CD4-positive, alpha-beta T cell treated with Interleukin-4 for 1 hour (primary cell): ENCODE measurements around the gene RBM44.
"Not testable (repeated sequence)": the region's sequence is repeated elsewhere in the genome, so short reads cannot be mapped to it uniquely, and the experiment has no call there.

ENCODE experiments used
- DNase-seq, 2 donors: peaks; one replicate each; pipeline ENCODE4 v3.0.0-alpha.2; 2020 to 2022

RBM44 gene

GRCh38 chr2:237858294-237859081 lies 59.9 kb downstream of the RBM44 start:
- peak; percentile 56 to 61 for DNase-seq

GRCh38 chr2:237859082-237859433 lies 60.5 kb downstream of the RBM44 start:
- DNase-seq: no peak

DNA sequence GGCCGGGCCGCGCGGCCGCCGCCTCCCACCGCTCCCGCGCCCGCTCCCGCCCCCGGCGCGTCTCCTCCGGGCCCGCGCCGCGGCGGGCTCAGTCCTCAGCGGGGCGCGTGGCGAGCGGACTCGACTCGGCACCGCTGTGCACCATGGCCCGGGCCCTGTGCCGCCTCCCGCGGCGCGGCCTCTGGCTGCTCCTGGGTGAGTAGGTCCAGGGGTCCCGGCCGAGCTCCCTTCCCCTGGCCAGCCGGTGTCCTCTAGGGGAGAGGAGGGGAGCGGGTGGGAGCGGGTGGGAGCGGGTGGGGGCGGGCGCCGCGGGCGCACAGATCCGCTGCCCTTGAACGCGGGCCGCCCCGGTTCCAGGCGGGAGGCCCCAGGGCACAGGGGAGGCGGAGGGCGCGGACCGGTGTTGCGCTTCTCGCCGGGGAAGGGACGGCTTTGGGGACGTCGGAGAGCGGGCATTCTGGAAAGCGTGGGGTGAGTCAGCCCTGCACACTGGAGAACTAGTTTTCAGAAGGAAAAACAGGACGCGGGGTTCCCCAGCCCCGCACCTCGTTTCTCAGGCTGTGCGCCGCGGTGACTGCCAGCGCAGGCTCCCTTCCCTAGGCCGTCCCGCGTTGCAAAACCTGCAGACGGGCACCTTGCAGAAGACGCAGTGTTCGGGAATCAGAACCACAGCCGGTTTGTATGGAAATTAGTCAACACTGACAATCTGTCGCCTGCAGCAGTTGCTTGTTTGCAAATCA lies 61.1 kb downstream of the RBM44 start, which contains the start of gene RAMP1:
Gene RAMP1, plus strand, starts transcription at position 91 of the 740 bp plus-strand sequence. Its CDS starts 53 bp downstream, at position 144.
- no peak for DNase-seq

DNA sequence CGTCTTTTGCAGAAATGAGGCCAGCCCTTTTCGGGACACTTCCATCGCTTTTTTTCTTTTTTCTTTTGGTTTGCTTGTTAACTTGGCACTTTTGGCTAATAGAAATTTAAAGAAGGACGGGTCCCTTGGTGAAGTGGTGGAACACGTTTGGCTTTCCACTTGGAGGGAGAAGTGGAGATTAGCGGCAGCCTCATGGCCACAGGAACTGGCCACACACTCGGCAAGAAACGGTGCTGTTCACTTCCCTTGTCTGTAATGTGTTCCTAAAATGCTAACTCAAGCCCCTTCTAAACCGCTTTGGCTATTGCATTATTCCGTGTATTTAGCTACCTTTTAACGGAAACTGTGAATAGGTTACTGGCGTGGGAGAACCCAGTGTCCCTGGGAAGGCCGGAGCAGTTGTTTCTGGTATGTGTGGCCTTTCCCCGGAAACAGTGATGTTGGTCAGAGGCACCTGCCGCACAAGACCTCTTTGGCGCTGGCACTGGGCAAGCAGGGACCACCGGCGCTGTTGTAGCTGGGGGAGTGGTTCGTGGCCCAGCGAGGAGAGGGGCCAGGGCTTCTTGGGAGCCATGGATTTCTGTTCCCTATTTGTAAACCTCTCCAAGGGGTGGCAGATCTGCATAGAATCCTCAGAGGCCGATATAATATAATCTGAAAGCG lies 61.8 kb downstream of the RBM44 start:
- no peak for DNase-seq

DNA sequence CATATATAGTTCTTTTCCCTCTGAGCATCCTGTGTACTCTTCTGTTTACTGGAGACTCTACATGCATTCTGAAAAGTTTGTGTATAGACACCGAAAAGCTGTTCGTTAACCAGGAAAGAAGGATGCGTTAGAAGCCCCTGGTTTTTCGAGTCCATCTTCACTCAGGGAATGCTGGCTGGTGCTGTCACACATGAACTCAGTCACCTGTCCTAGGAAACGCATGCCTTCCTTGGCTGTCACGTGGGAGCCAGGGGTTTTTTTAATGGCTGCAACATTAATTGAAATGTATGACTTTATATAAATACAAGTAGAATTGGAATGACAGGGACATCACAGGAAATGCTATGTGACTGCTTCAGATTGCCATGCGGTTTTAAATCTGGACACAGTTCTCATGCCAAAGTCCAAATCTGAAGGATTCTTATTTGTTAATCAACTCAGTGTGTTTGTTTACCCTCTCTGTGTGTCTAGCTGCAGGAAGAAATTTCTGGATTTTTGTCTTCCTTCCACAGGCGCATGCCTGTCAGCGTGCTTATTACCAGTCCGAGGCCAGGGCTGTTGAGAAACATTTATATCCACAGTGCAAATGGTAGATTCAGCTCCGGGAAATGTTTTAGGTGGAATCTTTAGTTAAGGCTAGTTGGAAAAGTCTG lies 63.4 kb downstream of the RBM44 start:
- no peak for DNase-seq

DNA sequence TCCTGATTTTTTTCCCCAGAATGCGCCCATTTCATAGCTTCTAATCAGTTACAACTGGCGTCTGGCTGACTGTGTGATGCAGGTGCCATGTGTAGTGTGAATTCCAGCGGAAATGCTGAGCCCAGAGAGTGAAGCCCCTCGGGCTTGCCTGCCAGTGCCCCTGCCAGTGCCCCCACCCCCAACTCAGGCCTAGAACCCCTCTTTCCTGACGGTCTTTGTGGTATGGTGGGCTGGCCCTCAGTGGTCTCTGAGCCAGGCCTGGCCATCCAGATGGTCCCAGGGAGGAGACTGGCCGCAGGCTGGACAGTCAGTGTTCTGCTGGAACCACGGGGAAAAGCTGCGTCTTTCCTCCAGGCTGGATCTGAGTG lies 63.9 kb downstream of the RBM44 start:
- DNase-seq: no peak

DNA sequence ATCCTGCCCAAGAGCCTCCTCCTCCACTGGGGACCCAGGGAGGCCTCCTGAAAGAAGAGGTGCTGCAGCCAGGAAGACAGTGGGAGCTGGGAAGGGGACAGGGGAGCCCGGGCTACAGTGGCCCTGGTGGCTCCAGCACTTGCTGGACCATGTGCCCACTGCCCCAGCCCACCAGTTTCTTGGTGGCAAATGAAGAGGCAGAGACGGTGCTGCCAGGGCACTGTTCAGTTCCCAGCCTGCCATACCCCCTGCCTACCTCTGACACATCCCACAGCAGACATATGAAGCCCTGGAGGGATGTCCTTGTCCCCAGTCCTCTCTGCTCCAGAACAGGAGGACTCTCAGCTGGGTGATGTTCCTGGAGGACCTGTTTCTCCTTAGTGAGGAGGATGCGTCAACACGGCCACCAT lies 64.5 kb downstream of the RBM44 start:
- no peak for DNase-seq

- no peak for DNase-seq
Measured at GRCh38 chr2:237863689-237864443, 65.3 kb downstream of the RBM44 start.

GRCh38 chr2:237864444-237864931 lies 65.9 kb downstream of the RBM44 start:
- DNase-seq: no peak

- no peak for DNase-seq
Measured at GRCh38 chr2:237864940-237865622, 66.5 kb downstream of the RBM44 start.

DNA sequence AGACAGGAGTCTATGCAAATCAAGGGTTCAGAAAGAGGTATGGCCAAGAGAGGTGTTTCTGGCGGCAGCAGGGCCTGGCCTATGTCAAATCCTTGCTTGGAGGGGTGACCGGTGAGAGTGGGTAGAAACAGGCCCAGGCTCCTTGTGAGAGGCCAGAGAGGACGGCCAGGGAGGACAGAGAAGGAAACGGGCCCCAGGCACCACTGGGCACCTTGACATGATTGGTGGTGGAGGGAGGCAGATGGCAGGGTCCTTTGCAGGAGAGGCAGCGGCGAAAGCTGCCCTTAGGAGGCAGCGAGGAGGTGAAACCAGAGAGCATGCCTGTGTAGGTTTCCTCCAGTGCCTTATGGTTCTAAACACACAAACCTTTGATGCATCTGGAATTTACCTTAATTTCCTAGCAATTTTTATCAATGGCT lies 67.1 kb downstream of the RBM44 start:
- DNase-seq: no peak

GRCh38 chr2:237866101-237866621 lies 67.6 kb downstream of the RBM44 start:
- no peak for DNase-seq

DNA sequence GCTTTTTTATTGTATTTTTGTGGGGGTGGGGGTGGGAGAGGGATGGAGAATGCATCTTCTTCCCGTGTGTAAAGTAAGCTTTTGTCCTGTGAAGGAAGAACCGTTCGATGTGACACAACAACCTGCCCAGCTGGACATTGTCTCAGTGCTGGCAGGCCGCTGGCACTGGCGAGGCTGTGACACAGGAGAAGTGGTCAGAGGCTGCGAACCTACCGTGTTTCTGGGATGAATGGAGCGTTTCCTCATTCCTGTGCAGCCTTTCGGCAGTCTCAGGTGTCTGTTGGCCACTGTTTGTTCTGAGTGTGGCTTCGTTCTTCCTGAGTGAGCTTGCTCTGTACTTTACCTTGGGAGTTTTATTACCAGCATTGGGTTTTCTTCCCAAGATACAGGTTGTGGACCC lies 68.9 kb downstream of the RBM44 start:
- DNase-seq: no peak

DNA sequence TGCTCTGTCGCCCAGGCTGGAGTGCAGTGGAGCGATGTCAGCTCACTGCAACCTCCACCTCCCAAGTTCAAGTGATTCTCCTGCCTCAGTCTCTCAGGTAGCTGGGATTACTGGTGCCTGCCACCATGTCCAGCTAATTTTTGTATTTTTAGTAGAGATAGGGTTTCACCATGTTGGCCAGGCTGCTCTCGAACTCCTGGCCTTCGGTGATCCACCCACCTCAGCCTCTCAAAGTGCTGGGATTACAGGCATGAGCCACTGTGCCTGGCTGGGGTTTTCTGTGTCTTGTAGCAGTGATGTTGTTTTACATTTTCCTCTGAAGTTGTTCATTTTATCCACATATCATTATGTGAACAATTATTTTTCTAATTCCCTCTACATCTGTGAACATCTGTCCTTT lies 69.5 kb downstream of the RBM44 start:
- not testable (repeated sequence) for DNase-seq

DNA sequence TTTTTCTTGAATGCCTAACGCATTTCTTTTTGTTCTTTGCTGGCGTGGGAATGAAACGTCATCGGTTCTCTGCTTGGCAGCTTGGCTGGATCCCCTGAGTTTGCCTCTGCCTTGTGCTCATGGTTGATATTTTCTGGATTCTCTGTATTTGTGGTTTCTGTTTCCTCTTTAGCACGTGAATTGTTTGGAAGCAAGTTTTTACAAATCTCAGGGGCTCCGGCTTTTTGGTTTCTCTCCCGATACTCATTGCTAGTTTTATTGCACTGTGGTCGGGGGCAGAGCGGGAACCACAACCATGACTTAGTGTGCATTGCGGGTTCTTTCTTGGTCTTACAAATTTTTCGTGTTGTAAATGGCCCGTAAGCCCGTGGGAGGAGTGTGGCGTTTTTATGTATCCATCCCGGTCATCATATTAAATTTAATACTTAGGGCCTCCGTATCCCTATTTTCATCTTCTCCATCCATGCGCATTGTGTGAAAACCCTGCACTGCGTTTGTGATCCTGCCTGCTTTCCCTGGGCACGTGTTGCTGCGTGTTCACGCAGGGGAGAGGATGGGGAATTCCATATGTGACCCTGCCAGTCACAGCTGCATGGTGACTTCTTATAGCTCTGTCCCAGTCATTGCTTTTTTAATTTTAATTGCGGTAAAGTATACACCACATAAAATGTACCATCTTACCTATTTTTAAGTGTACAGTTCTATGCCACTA lies 70.2 kb downstream of the RBM44 start:
- no peak for DNase-seq

GRCh38 chr2:237869343-237870102 lies 70.9 kb downstream of the RBM44 start:
- DNase-seq: no peak

DNA sequence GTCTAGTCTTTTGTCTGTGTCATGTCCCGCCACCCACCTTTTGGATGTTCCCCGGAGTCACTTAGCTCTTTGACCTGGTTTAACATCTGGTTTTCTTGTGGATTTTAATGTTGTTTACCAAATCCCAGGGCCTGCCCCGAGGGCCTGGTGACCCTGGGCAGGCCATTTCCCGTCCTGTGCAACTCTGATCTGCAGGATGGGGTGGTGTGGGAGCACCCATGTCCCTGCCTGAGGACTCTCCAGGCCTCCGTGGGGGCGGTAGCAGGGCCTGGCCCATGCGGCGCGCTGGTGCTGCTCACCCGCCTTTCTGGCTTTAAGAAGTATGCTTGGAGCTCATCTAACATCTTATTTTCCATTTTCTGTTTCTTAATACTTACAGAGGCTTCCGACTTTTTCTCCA lies 71.5 kb downstream of the RBM44 start:
- DNase-seq: no peak

GRCh38 chr2:237870754-237871651 lies 72.4 kb downstream of the RBM44 start:
- no peak for DNase-seq
